Activated T-helper 9 cell treated with anti-CD3 and anti-CD28 coated beads, Interleukin-2, amount 50 U/mL, for 16 hours (primary cell): ENCODE results near the gene FBXO36.
"Not testable (repeated sequence)": the region's sequence is repeated elsewhere in the genome, so short reads cannot be mapped to it uniquely, and the experiment has no call there.

Experiments
- DNase-seq: peaks from one replicate; pipeline ENCODE4 v3.0.0-alpha.2; 2020; ENCODE audit warnings: low read depth

The FBXO36 gene

GRCh38 chr2:229910832-229911412, 11.4 kb upstream of the FBXO36 start:
- DNase-seq, result no peak

GRCh38 chr2:229914171-229914570, 8.1 kb upstream of the FBXO36 start:
- DNase-seq, result no peak

- no peak for DNase-seq
These were observed 4.5 kb upstream of the FBXO36 start for GRCh38 chr2:229917793-229918192.

GRCh38 chr2:229920011-229920641, 2.2 kb upstream of the FBXO36 start:
- DNase-seq, result no peak

GRCh38 chr2:229921101-229921891, 1.0 kb upstream of the FBXO36 start:
- peak; percentile 49 for DNase-seq

GRCh38 chr2:229921892-229922448, 333 bp upstream of the FBXO36 start, which contains the start of gene TRIP12:
TSS of gene TRIP12 (minus strand) at chr2:229922009. CDS start at chr2:229880079, 41,930 bp downstream.
- peak; percentile 80 for DNase-seq

- not testable (repeated sequence) for DNase-seq
These were observed 2.2 kb downstream of the FBXO36 start for GRCh38 chr2:229924541-229924940.

GRCh38 chr2:229925201-229925600, 2.9 kb downstream of the FBXO36 start:
- no peak for DNase-seq

GRCh38 chr2:229927817-229928321, 5.6 kb downstream of the FBXO36 start:
- no peak for DNase-seq

- DNase-seq, result no peak
These were observed 8.4 kb downstream of the FBXO36 start for GRCh38 chr2:229930656-229931055.

- no peak for DNase-seq
These were observed 8.9 kb downstream of the FBXO36 start for GRCh38 chr2:229931241-229931640.

GRCh38 chr2:229937537-229937936, 15.2 kb downstream of the FBXO36 start:
- DNase-seq, result no peak

- DNase-seq, result no peak
These were observed 20.4 kb downstream of the FBXO36 start for GRCh38 chr2:229942671-229943070.

GRCh38 chr2:229943171-229943570, 20.9 kb downstream of the FBXO36 start:
- DNase-seq, result no peak

GRCh38 chr2:229943770-229944449, 21.6 kb downstream of the FBXO36 start:
- DNase-seq, result no peak

- no peak for DNase-seq
These were observed 23.7 kb downstream of the FBXO36 start for GRCh38 chr2:229945975-229946374.

GRCh38 chr2:229947544-229947943, 25.2 kb downstream of the FBXO36 start:
- no peak for DNase-seq

GRCh38 chr2:229952256-229952835, 30.0 kb downstream of the FBXO36 start:
- no peak for DNase-seq

- DNase-seq, result no peak
These were observed 33.4 kb downstream of the FBXO36 start for GRCh38 chr2:229955663-229956062.

- no peak for DNase-seq
These were observed 34.2 kb downstream of the FBXO36 start for GRCh38 chr2:229956491-229956890.

- not testable (repeated sequence) for DNase-seq
These were observed 41.3 kb downstream of the FBXO36 start for GRCh38 chr2:229963596-229963995.

- no peak for DNase-seq
These were observed 47.6 kb downstream of the FBXO36 start for GRCh38 chr2:229969921-229970320.
